ENCODE data around the gene HSD3B1. TPM values are rescaled to one million over a fixed set of nuclear protein-coding genes. Genes with fewer than 3 reads are reported as not detected.

HSD3B1 gene
- total RNA-seq, 6 experiments from 2014 or later: not detected

DNA sequence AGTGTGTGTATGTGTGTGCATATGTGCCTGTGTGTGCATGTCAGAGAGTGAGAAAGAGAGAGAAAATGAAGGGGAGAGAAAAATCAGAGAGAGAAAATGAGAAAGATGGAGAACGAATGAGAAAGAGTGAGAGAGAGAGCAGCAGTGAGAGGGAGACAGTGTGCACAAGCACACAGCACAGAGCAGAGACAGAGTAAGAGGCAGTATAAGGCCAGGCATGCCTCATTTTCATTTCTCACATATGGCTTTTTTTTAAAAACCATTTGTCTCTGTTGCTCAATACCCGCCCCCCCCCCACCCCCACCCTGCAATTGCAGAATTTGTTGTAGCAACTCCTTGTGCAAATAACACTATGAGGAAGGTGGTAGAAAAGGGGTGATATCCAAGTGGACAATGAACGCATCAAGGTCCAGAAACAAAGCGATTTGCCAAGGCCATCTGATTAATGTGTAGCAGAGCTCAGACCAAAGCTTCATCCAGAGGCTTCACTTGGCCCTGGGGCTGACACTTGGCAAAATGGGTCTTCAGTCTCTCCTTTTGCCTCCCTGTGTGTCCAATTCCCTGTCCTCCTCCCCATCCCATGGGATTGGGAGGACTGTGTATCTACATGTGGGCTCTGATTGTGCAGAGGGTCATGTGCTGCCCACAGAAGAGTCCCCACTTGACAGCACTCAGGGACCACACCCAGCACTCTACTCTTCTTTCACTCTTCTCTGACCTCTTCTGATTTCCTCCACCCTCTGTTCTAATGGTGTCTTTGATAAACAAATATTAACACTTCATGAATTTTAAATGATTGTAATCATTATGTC lies 38.9 kb upstream of the HSD3B1 start:
- DNase-seq: no peak
- H3K4me3 Mint-ChIP-seq: no peak overlapping the region
- H3K27ac Mint-ChIP-seq: no peak overlapping the region
- H3K4me1 Mint-ChIP-seq (ENCODE audit: low read depth): no peaks in the 10 kb centered on the region
- TF ChIP-seq, protein P1, sequence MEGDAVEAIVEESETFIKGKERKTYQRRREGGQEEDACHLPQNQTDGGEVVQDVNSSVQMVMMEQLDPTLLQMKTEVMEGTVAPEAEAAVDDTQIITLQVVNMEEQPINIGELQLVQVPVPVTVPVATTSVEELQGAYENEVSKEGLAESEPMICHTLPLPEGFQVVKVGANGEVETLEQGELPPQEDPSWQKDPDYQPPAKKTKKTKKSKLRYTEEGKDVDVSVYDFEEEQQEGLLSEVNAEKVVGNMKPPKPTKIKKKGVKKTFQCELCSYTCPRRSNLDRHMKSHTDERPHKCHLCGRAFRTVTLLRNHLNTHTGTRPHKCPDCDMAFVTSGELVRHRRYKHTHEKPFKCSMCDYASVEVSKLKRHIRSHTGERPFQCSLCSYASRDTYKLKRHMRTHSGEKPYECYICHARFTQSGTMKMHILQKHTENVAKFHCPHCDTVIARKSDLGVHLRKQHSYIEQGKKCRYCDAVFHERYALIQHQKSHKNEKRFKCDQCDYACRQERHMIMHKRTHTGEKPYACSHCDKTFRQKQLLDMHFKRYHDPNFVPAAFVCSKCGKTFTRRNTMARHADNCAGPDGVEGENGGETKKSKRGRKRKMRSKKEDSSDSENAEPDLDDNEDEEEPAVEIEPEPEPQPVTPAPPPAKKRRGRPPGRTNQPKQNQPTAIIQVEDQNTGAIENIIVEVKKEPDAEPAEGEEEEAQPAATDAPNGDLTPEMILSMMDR (IDR thresholded peaks at IDR 0.05): no peak
- no peaks in the 10 kb centered on the region for H3K36me3 Mint-ChIP-seq (ENCODE audit: low read depth)
- H3K9me3 Mint-ChIP-seq: no peaks in the 10 kb centered on the region
- H3K27me3 Mint-ChIP-seq (ENCODE audit: insufficient read depth): peaks cover 13% of the 10 kb centered on the region

DNA sequence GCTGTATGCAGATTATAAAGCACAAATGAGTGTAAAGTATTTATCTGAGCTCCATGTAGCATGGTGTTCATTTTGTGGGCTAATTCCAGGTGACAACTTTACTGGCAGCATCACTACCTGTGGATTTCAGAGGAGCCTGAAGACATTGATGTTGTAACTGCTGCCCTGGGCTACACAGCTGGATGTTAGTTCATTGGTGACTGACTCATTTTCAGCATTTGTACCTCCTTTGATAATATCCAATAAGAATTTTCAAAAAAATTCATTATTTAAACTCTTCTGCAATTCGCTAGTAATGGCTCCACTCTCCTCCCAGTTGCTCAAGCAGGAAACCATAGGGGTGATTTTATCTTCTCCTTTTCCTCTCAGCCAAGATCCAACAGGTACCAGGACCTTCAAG lies 37.3 kb upstream of the HSD3B1 start:
- Mint-ChIP-seq H3K27me3 (ENCODE audit: insufficient read depth) (peaks cover 13% of the 10 kb centered on the region), H3K36me3 (ENCODE audit: low read depth) (no peaks in the 10 kb centered on the region), H3K27ac (no peak overlapping the region), H3K4me3 (no peak overlapping the region), H3K9me3 (no peaks in the 10 kb centered on the region), H3K4me1 (ENCODE audit: low read depth) (no peaks in the 10 kb centered on the region)
- DNase-seq: no peak
- TF ChIP-seq, protein P1 (IDR thresholded peaks at IDR 0.05): no peak

DNA sequence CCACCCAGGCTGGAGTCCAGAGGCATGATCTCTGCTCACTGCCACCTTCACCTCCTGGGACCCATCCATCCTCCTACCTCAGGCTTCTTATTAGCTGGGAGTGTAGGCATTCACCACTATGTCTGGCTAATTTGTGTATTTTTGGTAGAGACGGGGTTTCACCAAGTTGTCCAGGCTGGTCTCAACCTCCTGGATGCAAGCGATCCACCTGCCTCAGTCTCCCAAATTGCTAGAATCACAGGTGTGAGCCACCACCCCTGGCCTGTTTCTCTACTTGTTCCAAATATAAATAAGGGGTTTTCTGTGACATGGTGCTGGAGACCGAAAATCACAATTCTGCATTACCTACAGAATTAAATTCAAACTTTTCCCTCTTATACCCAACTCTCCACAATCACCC lies 36.6 kb upstream of the HSD3B1 start:
- TF ChIP-seq, protein P1 (IDR thresholded peaks at IDR 0.05): no peak
- H3K9me3 Mint-ChIP-seq: no peaks in the 10 kb centered on the region
- H3K36me3 Mint-ChIP-seq (ENCODE audit: low read depth): no peaks in the 10 kb centered on the region
- DNase-seq: no peak
- H3K27me3 Mint-ChIP-seq (ENCODE audit: insufficient read depth): peaks cover 13% of the 10 kb centered on the region
- H3K27ac Mint-ChIP-seq: no peak overlapping the region
- H3K4me3 Mint-ChIP-seq: no peak overlapping the region
- no peaks in the 10 kb centered on the region for H3K4me1 Mint-ChIP-seq (ENCODE audit: low read depth)

DNA sequence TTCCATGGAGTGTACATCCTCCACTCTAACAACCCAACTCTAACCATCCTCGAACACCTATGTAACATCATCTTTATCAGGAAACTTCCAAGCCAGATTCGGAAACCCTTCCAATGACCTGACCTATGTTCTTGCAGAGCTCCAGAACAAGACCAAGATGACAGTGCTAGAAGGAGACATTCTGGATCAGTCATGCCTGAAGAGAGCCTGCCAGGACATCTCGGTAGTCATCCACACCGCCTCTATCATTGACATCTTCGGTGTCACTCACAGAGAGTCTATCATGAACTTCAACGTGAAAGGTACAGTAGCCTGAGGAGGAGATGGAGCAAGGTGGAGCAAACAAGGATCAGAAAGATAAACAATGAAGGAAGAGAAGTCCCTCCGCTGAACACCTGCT lies 36.1 kb upstream of the HSD3B1 start:
- no peak overlapping the region for H3K4me3 Mint-ChIP-seq
- H3K27ac Mint-ChIP-seq: no peak overlapping the region
- no peaks in the 10 kb centered on the region for H3K9me3 Mint-ChIP-seq
- peaks cover 13% of the 10 kb centered on the region for H3K27me3 Mint-ChIP-seq (ENCODE audit: insufficient read depth)
- TF ChIP-seq, protein P1 (IDR thresholded peaks at IDR 0.05): no peak
- DNase-seq: no peak
- H3K4me1 Mint-ChIP-seq (ENCODE audit: low read depth): no peaks in the 10 kb centered on the region
- no peaks in the 10 kb centered on the region for H3K36me3 Mint-ChIP-seq (ENCODE audit: low read depth)

DNA sequence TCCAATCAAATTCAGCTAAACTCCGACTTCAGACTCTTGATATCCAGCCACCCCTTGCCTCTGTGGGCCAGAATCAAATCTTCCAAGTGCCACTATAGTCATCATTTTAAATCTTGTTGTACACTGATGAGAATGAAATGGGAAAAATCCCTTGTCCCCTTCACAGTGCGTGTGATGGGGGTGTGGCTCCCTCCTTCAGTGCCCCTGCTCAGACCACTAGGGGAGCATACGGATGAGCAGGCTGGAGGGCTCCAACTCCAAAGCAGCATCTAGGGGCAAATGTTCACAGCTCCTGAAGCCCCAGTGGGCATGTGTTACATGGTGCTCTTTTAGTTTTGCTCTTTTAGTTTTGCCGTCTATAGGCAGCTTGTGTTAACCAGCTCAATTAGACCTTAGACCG lies 35.4 kb upstream of the HSD3B1 start:
- TF ChIP-seq, protein P1 (IDR thresholded peaks at IDR 0.05): no peak
- H3K4me3 Mint-ChIP-seq: no peak overlapping the region
- no peak overlapping the region for H3K27ac Mint-ChIP-seq
- no peak for DNase-seq
- no peaks in the 10 kb centered on the region for H3K36me3 Mint-ChIP-seq (ENCODE audit: low read depth)
- H3K9me3 Mint-ChIP-seq: no peaks in the 10 kb centered on the region
- peaks cover 14% of the 10 kb centered on the region for H3K27me3 Mint-ChIP-seq (ENCODE audit: insufficient read depth)
- no peaks in the 10 kb centered on the region for H3K4me1 Mint-ChIP-seq (ENCODE audit: low read depth)
